Measurements from ENCODE around the gene CHD9NB. TPM values are rescaled to one million over a fixed set of nuclear protein-coding genes. Genes with fewer than 3 reads are reported as not detected.
A peak's percentile ranks its signal among the peaks of the same experiment; 100 is the strongest.
"Not testable (repeated sequence)": the region's sequence is repeated elsewhere in the genome, so short reads cannot be mapped to it uniquely, and the experiment has no call there.

CHD9NB gene
- total RNA-seq, 1 donor from 2014 or later: 0.61 TPM

- H3K36me3 Mint-ChIP-seq (ENCODE audit: low read depth): no peaks in the 10 kb centered on the region
- H3K4me1 Mint-ChIP-seq: peaks cover 32% of the 10 kb centered on the region
- DNase-seq (ENCODE audit: low read depth, low spot score): no peak
- no peaks in the 10 kb centered on the region for H3K27me3 Mint-ChIP-seq (ENCODE audit: low read depth)
- no peak overlapping the region for H3K27ac Mint-ChIP-seq (ENCODE audit: unreplicated experiment)
- no peak for TF ChIP-seq CTCF (conservative IDR thresholded peaks at IDR 0.05)
- peak overlapping the region; percentile 54 for H3K4me3 Mint-ChIP-seq
- no peaks in the 10 kb centered on the region for H3K9me3 Mint-ChIP-seq
Observed at GRCh38 chr16:53056392-53056881, 3.7 kb upstream of the CHD9NB start.

- DNase-seq (ENCODE audit: low read depth, low spot score): no peak
- no peaks in the 10 kb centered on the region for H3K36me3 Mint-ChIP-seq (ENCODE audit: low read depth)
- H3K4me1 Mint-ChIP-seq: peaks cover 28% of the 10 kb centered on the region
- peak overlapping the region; percentile 93 for H3K4me3 Mint-ChIP-seq
- H3K27ac Mint-ChIP-seq (ENCODE audit: unreplicated experiment): peak overlapping the region; percentile 90
- TF ChIP-seq CTCF (conservative IDR thresholded peaks at IDR 0.05): no peak
- no peaks in the 10 kb centered on the region for H3K27me3 Mint-ChIP-seq (ENCODE audit: low read depth)
- no peaks in the 10 kb centered on the region for H3K9me3 Mint-ChIP-seq
Observed at GRCh38 chr16:53055541-53056391, 3.1 kb upstream of the CHD9NB start.

- Mint-ChIP-seq H3K36me3 (ENCODE audit: low read depth) (no peaks in the 10 kb centered on the region), H3K4me3 (peak within 1 kb of the TSS; percentile 93)
Observed at GRCh38 chr16:53054670-53055485, 2.2 kb upstream of the CHD9NB start, which contains the start of gene CHD9. Gene CHD9, plus strand, starts transcription at chr16:53054991. Its CDS starts 101,099 bp downstream, at chr16:53156090.

GRCh38 chr16:53053967-53054669 lies 1.4 kb upstream of the CHD9NB start:
- TF ChIP-seq CTCF (conservative IDR thresholded peaks at IDR 0.05): no peak
- H3K36me3 Mint-ChIP-seq (ENCODE audit: low read depth): no peaks in the 10 kb centered on the region

More at GRCh38 chr16:53054670-53055485, 2.2 kb upstream of the CHD9NB start, which contains the start of gene CHD9:
- H3K9me3 Mint-ChIP-seq: no peaks in the 10 kb centered on the region
- H3K27ac Mint-ChIP-seq (ENCODE audit: unreplicated experiment): peak within 1 kb of the TSS; percentile 90
- TF ChIP-seq CTCF (conservative IDR thresholded peaks at IDR 0.05): peak; percentile 100
- no peaks in the 10 kb centered on the region for H3K27me3 Mint-ChIP-seq (ENCODE audit: low read depth)
- peaks cover 28% of the 10 kb centered on the region for H3K4me1 Mint-ChIP-seq
- peak; percentile 79 for DNase-seq (ENCODE audit: low read depth, low spot score)

GRCh38 chr16:53051255-53051654 lies 1.4 kb downstream of the CHD9NB start:
- DNase-seq (ENCODE audit: low read depth, low spot score); H3K36me3 Mint-ChIP-seq (ENCODE audit: low read depth); H3K4me3 Mint-ChIP-seq; H3K9me3 Mint-ChIP-seq; H3K27ac Mint-ChIP-seq (ENCODE audit: unreplicated experiment); H3K27me3 Mint-ChIP-seq (ENCODE audit: low read depth): not testable (repeated sequence)
- peaks cover 18% of the 10 kb centered on the region for H3K4me1 Mint-ChIP-seq

More at GRCh38 chr16:53053967-53054669, 1.4 kb upstream of the CHD9NB start:
- no peaks in the 10 kb centered on the region for H3K27me3 Mint-ChIP-seq (ENCODE audit: low read depth)
- H3K27ac Mint-ChIP-seq (ENCODE audit: unreplicated experiment): no peak overlapping the region
- H3K9me3 Mint-ChIP-seq: no peaks in the 10 kb centered on the region
- peak overlapping the region; percentile 93 for H3K4me3 Mint-ChIP-seq
- DNase-seq (ENCODE audit: low read depth, low spot score): no peak
- H3K4me1 Mint-ChIP-seq: peaks cover 28% of the 10 kb centered on the region
